Measurements from ENCODE around the gene ORAI3.

ORAI3 gene

DNA sequence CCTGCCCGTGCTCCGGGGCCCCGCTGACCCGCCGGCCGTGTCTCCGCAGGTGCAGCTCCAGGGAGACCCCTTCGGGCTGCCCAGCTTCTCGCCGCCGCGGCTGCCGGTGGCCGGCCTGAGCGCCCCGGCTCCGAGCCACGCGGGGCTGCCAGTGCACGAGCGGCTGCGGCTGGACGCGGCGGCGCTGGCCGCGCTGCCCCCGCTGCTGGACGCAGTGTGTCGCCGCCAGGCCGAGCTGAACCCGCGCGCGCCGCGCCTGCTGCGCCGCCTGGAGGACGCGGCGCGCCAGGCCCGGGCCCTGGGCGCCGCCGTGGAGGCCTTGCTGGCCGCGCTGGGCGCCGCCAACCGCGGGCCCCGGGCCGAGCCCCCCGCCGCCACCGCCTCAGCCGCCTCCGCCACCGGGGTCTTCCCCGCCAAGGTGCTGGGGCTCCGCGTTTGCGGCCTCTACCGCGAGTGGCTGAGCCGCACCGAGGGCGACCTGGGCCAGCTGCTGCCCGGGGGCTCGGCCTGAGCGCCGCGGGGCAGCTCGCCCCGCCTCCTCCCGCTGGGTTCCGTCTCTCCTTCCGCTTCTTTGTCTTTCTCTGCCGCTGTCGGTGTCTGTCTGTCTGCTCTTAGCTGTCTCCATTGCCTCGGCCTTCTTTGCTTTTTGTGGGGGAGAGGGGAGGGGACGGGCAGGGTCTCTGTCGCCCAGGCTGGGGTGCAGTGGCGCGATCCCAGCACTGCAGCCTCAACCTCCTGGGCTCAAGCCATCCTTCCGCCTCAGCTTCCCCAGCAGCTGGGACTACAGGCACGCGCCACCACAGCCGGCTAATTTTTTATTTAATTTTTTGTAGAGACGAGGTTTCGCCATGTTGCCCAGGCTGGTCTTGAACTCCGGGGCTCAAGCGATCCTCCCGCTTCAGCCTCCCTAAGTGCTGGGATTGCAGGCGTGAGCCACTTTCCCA is 46.6 kb upstream of the ORAI3 start (continued):
- no peak for TF ChIP-seq ZNF214 (tag by site-specific recombination; IDR thresholded peaks at IDR 0.05; ENCODE audit: borderline replicate concordance)
- TF ChIP-seq KLF1 (tag by site-specific recombination; IDR thresholded peaks at IDR 0.05) = no peak
- TF ChIP-seq ZNF585B (tag by site-specific recombination; IDR thresholded peaks at IDR 0.05) = no peak
- no peak for TF ChIP-seq ZNF830 (tag by site-specific recombination; IDR thresholded peaks at IDR 0.05; ENCODE audit: low read depth)
- TF ChIP-seq, protein P1, sequence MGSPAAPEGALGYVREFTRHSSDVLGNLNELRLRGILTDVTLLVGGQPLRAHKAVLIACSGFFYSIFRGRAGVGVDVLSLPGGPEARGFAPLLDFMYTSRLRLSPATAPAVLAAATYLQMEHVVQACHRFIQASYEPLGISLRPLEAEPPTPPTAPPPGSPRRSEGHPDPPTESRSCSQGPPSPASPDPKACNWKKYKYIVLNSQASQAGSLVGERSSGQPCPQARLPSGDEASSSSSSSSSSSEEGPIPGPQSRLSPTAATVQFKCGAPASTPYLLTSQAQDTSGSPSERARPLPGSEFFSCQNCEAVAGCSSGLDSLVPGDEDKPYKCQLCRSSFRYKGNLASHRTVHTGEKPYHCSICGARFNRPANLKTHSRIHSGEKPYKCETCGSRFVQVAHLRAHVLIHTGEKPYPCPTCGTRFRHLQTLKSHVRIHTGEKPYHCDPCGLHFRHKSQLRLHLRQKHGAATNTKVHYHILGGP (tag by site-specific recombination; IDR thresholded peaks at IDR 0.05) = no peak
- no peak for TF ChIP-seq ZNF324 (tag by site-specific recombination; IDR thresholded peaks at IDR 0.05)
- no peak for TF ChIP-seq ZNF248 (tag by site-specific recombination; IDR thresholded peaks at IDR 0.05)
- TF ChIP-seq ZNF133 (tag by site-specific recombination; IDR thresholded peaks at IDR 0.05) = no peak
- TF ChIP-seq, protein P2, sequence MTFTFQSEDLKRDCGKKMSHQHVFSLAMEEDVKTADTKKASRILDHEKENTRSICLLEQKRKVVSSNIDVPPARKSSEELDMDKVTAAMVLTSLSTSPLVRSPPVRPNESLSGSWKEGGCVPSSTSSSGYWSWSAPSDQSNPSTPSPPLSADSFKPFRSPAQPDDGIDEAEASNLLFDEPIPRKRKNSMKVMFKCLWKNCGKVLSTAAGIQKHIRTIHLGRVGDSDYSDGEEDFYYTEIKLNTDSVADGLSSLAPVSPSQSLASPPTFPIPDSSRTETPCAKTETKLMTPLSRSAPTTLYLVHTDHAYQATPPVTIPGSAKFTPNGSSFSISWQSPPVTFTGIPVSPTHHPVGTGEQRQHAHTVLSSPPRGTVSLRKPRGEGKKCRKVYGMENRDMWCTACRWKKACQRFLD (tag by site-specific recombination; IDR thresholded peaks at IDR 0.05) = no peak
- TF ChIP-seq ZNF658 (tag by site-specific recombination; IDR thresholded peaks at IDR 0.05) = no peak
- TF ChIP-seq, protein P3, sequence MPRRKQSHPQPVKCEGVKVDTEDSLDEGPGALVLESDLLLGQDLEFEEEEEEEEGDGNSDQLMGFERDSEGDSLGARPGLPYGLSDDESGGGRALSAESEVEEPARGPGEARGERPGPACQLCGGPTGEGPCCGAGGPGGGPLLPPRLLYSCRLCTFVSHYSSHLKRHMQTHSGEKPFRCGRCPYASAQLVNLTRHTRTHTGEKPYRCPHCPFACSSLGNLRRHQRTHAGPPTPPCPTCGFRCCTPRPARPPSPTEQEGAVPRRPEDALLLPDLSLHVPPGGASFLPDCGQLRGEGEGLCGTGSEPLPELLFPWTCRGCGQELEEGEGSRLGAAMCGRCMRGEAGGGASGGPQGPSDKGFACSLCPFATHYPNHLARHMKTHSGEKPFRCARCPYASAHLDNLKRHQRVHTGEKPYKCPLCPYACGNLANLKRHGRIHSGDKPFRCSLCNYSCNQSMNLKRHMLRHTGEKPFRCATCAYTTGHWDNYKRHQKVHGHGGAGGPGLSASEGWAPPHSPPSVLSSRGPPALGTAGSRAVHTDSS (tag by site-specific recombination; IDR thresholded peaks at IDR 0.05) = no peak
- TF ChIP-seq ZNF624 (tag by site-specific recombination; IDR thresholded peaks at IDR 0.05) = no peak
- TF ChIP-seq IKZF3 (tag by site-specific recombination; IDR thresholded peaks at IDR 0.05) = no peak
- TF ChIP-seq, protein P4, sequence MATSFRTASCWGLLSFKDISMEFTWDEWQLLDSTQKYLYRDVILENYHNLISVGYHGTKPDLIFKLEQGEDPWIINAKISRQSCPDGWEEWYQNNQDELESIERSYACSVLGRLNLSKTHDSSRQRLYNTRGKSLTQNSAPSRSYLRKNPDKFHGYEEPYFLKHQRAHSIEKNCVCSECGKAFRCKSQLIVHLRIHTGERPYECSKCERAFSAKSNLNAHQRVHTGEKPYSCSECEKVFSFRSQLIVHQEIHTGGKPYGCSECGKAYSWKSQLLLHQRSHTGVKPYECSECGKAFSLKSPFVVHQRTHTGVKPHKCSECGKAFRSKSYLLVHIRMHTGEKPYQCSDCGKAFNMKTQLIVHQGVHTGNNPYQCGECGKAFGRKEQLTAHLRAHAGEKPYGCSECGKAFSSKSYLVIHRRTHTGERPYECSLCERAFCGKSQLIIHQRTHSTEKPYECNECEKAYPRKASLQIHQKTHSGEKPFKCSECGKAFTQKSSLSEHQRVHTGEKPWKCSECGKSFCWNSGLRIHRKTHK (tag by site-specific recombination; IDR thresholded peaks at IDR 0.05) = no peak
- no peak for TF ChIP-seq PRDM1 (tag by site-specific recombination; IDR thresholded peaks at IDR 0.05)
- TF ChIP-seq, protein P5, sequence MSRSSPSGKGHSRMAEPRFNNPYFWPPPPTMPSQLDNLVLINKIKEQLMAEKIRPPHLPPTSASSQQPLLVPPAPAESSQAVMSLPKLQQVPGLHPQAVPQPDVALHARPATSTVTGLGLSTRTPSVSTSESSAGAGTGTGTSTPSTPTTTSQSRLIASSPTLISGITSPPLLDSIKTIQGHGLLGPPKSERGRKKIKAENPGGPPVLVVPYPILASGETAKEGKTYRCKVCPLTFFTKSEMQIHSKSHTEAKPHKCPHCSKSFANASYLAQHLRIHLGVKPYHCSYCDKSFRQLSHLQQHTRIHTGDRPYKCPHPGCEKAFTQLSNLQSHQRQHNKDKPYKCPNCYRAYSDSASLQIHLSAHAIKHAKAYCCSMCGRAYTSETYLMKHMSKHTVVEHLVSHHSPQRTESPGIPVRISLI (tag by site-specific recombination; IDR thresholded peaks at IDR 0.05) = no peak
- TF ChIP-seq, protein P6, sequence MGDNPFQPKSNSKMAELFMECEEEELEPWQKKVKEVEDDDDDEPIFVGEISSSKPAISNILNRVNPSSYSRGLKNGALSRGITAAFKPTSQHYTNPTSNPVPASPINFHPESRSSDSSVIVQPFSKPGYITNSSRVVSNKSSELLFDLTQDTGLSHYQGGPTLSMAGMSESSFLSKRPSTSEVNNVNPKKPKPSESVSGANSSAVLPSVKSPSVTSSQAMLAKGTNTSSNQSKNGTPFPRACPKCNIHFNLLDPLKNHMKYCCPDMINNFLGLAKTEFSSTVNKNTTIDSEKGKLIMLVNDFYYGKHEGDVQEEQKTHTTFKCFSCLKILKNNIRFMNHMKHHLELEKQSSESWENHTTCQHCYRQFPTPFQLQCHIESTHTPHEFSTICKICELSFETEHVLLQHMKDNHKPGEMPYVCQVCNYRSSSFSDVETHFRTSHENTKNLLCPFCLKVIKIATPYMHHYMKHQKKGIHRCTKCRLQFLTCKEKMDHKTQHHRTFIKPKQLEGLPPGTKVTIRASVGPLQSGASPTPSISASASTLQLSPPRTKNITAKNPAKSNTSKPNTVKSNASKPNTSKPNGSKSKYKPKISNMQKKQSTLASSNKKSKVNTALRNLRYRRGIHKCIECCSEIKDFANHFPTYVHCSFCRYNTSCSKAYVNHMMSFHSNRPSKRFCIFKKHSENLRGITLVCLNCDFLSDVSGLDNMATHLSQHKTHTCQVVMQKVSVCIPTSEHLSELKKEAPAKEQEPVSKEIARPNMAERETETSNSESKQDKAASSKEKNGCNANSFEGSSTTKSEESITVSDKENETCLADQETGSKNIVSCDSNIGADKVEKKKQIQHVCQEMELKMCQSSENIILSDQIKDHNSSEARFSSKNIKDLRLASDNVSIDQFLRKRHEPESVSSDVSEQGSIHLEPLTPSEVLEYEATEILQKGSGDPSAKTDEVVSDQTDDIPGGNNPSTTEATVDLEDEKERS (tag by site-specific recombination; IDR thresholded peaks at IDR 0.05) = no peak
- TF ChIP-seq, protein P7, sequence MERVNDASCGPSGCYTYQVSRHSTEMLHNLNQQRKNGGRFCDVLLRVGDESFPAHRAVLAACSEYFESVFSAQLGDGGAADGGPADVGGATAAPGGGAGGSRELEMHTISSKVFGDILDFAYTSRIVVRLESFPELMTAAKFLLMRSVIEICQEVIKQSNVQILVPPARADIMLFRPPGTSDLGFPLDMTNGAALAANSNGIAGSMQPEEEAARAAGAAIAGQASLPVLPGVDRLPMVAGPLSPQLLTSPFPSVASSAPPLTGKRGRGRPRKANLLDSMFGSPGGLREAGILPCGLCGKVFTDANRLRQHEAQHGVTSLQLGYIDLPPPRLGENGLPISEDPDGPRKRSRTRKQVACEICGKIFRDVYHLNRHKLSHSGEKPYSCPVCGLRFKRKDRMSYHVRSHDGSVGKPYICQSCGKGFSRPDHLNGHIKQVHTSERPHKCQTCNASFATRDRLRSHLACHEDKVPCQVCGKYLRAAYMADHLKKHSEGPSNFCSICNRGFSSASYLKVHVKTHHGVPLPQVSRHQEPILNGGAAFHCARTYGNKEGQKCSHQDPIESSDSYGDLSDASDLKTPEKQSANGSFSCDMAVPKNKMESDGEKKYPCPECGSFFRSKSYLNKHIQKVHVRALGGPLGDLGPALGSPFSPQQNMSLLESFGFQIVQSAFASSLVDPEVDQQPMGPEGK (tag by site-specific recombination; IDR thresholded peaks at IDR 0.05) = peak; percentile 64
- no peak for TF ChIP-seq ZFP69B (tag by site-specific recombination; IDR thresholded peaks at IDR 0.05)
- TF ChIP-seq, protein P8, sequence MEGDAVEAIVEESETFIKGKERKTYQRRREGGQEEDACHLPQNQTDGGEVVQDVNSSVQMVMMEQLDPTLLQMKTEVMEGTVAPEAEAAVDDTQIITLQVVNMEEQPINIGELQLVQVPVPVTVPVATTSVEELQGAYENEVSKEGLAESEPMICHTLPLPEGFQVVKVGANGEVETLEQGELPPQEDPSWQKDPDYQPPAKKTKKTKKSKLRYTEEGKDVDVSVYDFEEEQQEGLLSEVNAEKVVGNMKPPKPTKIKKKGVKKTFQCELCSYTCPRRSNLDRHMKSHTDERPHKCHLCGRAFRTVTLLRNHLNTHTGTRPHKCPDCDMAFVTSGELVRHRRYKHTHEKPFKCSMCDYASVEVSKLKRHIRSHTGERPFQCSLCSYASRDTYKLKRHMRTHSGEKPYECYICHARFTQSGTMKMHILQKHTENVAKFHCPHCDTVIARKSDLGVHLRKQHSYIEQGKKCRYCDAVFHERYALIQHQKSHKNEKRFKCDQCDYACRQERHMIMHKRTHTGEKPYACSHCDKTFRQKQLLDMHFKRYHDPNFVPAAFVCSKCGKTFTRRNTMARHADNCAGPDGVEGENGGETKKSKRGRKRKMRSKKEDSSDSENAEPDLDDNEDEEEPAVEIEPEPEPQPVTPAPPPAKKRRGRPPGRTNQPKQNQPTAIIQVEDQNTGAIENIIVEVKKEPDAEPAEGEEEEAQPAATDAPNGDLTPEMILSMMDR (tag by site-specific recombination; IDR thresholded peaks at IDR 0.05) = peak; percentile 19; the same call in 1 of the 2 replicates
- no peak for TF ChIP-seq OVOL3 (tag by site-specific recombination; IDR thresholded peaks at IDR 0.05)
- no peak; the same call in 1 of the 2 replicates for TF ChIP-seq GLIS2 (tag by site-specific recombination; IDR thresholded peaks at IDR 0.05)
- TF ChIP-seq ZNF354C (tag by site-specific recombination; IDR thresholded peaks at IDR 0.05; ENCODE audit: borderline replicate concordance, low read depth) = no peak
- TF ChIP-seq ZBTB1 (tag by site-specific recombination; IDR thresholded peaks at IDR 0.05) = no peak
- TF ChIP-seq ZFP41 (tag by site-specific recombination; IDR thresholded peaks at IDR 0.05; ENCODE audit: borderline replicate concordance) = no peak
